GM12892 (cell line): ENCODE results near the gene HLA-DRA.

Source experiments
- POLR2A ChIP-seq: IDR thresholded peaks from 2 replicates; pipeline ENCODE4 v1.6.1; 2011; ENCODE audit warnings: low read depth, low read length, control low read depth
- POLR2AphosphoS5 ChIP-seq: IDR thresholded peaks from 2 replicates; pipeline ENCODE4 v1.6.1; 2011; ENCODE audit warnings: low read depth, low read length, control low read depth
- TAF1 ChIP-seq: IDR thresholded peaks from 2 replicates; pipeline ENCODE4 v1.6.1; 2011; ENCODE audit warnings: low read depth, mild to moderate bottlenecking, control low read depth, low read length, borderline replicate concordance

DNA sequence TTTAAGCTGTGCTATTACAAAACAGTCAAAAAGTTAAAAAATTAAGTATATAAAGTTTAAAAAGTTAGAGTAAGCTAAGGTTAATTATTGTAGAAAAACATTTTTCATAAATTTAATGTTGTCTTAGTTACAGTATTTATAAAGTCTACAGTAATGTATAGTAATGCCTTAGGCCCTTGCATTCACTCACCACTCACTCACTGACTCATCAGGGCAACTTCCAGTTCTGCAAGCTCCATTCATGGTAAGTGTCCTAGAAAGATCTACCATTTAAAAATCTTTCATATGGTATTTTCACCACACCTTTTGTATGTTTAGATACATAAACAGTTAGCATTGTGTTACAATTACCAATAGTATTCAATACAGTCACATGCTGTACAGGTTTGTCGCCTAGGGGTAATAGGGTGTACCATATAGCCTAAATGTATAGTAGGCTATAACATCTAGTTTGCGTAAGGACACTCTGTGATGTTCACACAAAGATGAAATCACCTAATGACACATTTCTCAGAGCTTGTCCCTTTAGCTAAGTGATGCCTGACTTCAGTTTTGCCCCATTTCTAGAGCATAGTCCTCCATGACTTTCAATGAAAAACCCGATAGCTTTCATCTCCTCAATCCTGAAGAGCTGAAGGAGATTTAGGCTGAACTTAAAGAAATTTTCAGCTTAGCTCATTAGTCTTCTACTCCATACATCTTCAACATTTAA, 14.9 kb upstream of the HLA-DRA start:
- TF ChIP-seq POLR2A (no peak), TAF1 (no peak), POLR2AphosphoS5 (no peak)
